ENCODE results near the gene GNA15.
A peak's percentile ranks its signal among the peaks of the same experiment; 100 is the strongest.
"Not testable (repeated sequence)": the region's sequence is repeated elsewhere in the genome, so short reads cannot be mapped to it uniquely, and the experiment has no call there.

Gene GNA15

GRCh38 chr19:3193256-3194105 lies 57.6 kb downstream of the GNA15 start:
- peak; percentile 28 for DNase-seq

DNA sequence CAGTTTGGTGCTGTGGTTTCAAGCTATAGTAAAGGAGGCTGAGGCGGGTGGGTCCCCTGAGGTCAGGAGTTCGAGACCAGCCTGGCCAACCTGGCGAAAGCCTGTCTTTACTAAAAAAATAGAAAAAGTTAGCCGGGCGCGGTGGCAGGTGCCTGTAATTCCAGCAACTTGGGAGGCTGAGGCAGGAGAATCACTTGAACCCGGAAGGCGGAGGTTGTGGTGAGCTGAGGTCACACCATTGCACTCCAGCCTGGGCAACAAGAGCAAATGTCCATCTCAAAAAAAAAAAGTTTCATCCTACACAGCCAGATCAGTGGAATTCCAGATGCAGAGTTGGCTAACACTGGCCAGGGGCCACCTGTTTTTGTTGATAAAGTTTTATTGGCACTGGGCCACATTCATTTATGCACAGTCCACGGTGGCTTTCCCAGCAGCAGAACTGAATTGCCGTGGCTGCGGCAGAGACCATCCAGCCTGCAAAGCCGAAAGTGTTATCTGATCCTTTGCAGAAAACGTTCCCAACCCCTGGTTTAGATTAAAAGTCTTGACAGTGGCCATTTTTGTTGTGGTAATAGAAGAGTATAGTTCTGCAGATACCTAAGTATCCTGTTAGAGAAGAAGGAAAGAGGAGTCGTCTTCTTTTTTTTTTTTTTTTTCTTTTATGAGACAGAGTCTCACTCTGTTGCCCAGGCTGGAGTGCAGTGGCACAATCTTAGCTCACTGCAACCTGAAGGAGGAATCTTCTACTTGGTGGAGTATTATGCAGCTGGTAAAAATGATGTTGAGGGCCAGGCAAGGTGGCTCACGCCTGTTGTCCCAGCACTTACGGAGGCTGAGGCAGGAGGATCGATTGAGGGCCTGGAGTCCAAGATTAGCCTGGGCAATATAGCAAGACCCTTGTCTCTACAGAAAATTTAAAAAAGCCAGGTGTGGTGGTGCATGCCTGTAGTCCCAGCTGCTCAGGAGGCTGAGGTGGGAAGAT lies 58.6 kb downstream of the GNA15 start:
- DNase-seq = peak; percentile 20

GRCh38 chr19:3196064-3196932 lies 60.5 kb downstream of the GNA15 start:
- no peak for DNase-seq

- no peak for DNase-seq
These were observed 61.0 kb downstream of the GNA15 start for GRCh38 chr19:3196933-3197205.

- peak; percentile 15 for DNase-seq
These were observed 63.3 kb downstream of the GNA15 start for GRCh38 chr19:3198901-3199700.

DNA sequence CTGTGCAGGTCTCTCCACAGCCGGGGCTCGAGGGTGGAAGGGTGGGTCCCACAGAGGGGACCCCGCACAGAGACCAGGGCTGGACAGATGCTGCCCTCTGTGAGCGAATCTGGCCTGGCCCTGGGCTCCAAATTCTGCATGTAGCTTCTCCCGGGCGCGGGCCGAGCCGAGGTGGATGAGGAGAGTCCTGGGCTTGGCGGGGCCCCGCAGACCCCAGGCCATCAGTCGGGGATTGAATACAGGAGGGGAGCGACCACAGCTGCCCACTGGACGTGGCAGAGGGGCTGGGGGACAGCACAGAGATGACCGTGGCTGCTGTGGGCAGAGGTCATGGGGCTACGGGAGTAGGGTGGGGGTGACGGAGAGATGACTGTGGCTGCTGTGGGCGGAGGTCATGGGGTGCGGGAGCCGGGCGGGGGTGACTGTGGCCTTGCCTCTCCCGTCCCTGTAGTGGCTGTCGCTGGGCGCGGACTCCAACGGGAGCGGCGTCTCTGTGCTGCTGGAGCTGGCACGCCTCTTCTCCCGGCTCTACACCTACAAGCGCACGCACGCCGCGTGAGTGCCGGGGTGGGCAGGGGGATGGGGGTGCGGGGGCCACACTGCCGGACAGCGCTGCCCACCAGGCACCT lies 65.4 kb downstream of the GNA15 start:
- DNase-seq = no peak

GRCh38 chr19:3201911-3202310 lies 66.1 kb downstream of the GNA15 start:
- DNase-seq = no peak

GRCh38 chr19:3202346-3202745 lies 66.5 kb downstream of the GNA15 start:
- no peak for DNase-seq

GRCh38 chr19:3202895-3203294 lies 67.1 kb downstream of the GNA15 start:
- not testable (repeated sequence) for DNase-seq

DNA sequence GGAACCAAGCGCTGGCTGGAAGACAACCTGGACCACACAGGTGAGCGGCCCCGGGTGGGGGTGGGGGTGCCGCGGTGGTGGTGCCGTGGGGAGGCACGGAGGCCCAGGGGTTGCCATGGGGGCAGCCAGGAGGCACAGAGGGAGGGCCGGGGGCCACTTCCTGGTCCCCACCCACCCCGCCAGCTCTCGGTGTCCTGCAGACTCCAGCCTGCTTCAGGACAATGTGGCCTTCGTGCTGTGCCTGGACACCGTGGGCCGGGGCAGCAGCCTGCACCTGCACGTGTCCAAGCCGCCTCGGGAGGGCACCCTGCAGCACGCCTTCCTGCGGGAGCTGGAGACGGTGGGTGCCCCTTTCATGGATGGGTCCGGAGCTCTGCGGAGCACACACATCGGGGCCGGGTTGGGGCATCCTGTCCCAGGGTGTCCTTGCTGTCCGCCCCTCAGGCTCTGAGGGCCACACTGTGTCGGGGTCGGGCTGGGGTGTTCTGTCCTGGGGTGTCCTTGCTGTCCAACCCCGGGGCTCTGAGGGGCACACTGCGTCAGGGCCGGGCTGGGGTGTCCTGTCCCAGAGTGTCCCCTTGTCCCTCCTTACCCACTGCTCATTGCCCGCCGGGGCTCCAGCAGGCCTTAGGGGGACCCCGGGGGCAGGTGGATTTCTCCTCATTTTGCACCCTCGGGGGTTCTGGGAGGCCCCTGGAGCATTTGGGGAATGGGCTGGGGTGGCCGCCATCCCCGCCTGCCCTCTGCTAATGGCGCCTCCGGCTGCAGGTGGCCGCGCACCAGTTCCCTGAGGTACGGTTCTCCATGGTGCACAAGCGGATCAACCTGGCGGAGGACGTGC lies 68.2 kb downstream of the GNA15 start:
- peak; percentile 14 for DNase-seq

GRCh38 chr19:3204646-3205275 lies 68.9 kb downstream of the GNA15 start:
- no peak for DNase-seq

DNA sequence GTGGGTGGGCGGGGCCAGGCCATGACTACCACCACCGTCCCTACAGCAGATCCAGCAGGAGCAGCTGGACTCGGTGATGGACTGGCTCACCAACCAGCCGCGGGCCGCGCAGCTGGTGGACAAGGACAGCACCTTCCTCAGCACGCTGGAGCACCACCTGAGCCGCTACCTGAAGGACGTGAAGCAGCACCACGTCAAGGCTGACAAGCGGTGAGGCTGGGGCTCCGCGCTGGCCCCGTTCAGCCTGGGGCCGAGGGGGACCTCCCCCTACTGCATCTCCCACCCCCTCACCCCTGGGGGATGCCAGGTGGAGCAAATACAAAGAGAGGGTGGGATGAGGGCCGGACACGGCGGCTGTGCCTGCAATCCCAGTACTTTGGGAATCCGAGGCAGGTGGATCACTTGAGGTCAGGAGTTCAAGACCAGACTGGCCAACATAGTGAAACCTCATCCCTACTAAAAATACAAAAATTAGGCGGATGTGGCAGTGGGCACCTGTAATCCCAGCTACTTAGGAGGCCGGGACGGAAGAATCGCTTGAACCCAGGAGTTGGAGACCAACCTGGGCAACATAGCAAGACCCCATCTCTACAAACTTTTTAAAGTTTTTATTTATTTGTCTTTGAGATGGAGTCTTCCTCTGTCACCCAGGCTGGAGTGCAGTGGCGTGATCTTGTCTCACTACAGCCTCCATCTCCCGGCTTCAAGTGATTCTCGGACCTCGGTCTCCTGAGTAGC lies 70.6 kb downstream of the GNA15 start:
- no peak for DNase-seq

DNA sequence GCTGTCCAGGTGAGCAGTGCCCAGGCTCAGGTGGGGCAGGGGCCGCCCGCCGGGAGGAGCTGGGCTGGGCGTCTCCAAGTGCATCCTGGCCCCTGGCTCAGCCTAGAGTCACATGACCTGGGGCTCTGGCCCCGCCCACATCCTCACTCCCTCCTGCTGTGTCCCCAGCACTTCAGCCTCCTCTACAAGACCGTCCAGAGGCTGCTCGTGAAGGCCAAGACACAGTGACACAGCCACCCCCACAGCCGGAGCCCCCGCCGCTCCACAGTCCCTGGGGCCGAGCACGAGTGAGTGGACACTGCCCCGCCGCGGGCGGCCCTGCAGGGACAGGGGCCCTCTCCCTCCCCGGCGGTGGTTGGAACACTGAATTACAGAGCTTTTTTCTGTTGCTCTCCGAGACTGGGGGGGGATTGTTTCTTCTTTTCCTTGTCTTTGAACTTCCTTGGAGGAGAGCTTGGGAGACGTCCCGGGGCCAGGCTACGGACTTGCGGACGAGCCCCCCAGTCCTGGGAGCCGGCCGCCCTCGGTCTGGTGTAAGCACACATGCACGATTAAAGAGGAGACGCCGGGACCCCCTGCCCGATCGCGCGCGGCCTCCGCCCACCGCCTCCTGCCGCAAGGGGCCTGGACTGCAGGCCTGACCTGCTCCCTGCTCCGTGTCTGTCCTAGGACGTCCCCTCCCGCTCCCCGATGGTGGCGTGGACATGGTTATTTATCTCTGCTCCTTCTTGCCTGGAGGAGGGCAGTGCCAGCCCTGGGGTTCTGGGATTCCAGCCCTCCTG lies 71.8 kb downstream of the GNA15 start:
- no peak for DNase-seq

DNA sequence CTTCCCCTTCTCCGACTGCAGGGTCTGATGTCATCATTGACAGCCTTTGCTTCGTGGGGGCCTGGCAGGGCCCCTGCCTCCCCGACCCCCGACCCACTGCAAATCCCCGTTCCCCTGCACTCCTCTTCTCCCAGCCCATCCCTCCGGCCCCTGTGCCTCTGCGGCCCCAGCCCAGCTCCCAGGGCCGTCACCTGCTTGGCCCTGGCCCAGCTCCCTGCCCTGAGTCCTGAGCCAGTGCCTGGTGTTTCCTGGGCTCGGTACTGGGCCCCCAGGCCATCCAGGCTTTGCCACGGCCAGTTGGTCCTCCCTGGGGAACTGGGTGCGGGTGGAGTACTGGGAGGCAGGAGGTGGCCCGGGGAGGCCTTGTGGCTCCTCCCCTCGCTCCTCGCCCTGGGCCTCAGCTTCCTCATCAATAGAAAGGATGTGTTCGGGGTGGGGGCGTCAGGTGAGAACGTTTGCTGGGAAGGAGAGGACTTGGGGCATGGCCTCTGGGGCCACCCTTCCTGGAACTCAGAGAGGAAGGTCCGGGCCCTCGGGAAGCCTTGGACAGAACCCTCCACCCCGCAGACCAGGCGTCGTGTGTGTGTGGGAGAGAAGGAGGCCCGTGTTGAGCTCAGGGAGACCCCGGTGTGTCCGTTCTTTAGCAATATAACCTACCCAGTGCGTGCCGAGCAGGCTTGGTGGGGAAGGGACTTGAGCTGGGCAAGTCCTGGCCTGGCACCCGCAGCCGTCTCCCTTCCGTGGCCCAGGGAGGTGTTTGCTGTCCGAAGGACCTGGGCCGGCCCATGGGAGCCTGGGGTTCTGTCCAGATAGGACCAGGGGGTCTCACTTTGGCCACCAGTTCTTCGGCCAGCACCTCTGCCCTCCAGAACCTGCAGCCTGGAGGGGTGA lies 72.7 kb downstream of the GNA15 start:
- DNase-seq = no peak

DNA sequence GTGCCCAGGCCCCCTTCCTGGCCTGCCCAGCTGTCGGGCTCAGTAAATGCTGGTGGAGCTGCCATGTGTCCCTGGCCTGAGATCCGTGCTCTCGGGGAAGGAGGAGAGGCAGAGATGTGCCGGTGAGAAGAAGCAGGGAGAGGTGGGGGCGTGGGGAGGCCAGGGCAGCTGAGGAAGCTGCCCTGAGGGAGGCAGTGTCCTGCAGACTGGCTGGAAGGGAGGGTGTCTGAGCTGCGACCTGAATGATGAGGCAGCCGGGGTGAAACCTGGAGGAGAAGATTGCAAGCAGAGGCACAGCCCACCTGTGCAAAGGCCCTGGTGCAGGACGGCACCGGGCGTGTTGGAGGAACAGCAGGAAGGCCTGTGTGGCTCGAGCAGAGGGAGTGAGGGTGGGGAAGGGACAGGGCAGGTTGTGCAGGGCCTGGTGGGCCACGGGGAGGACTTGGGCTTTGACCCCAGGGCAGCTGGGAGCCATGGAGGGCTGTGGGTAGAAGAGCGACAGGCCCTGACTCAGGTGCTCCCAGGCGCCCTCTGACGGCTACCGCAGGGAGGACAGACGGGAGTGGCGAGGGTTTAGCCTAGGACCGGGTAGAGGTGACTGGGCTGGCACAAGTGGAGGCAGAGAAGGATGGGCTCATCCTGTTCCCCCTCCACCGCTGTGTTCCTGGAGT lies 74.6 kb downstream of the GNA15 start:
- DNase-seq = no peak

- no peak for DNase-seq
These were observed 75.4 kb downstream of the GNA15 start for GRCh38 chr19:3211191-3211590.

DNA sequence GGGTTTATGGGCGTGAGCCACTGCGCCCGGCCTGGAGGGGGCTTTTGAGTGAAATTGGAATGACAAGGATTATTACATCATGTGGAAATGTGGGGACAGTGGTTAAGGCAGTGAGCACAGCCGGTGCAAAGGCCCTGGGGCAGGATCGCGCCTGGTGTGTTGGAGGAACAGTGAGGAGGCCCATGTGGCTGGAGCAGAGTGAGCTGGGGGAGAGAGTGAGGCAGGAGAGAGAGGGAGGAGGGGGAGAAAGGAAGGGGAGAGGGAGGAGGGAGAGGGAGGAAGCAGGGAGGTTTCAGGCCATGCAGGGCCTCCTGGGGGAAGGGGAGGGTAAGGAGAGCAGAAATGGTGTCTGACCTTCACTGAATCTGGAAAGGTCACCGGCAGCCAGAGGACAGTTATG lies 77.3 kb downstream of the GNA15 start:
- no peak for DNase-seq
